Measurements from ENCODE around the gene UNC79.
"Not testable (repeated sequence)": the region's sequence is repeated elsewhere in the genome, so short reads cannot be mapped to it uniquely, and the experiment has no call there.

UNC79 gene

DNA sequence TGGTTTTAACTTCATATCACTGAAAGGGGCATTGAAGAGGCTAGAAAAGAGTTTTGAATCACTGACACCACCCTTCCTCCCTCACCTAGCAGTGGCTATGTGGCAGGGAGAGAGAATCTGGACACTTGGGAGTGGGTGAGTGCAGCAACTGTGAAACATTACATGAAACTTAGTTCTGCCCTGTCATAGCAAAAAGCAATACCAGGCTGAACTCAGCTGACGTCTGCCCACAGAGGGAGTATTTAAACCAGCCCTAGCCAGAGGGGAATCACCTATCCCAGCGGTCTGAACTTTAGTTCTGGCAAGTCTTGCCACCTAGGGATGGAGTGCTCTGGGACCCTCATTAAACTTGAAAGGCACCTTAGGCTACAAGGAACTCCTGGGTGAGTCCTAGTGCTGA, 20.7 kb upstream of the UNC79 start:
- Histone ChIP-seq H3K4me1 (ENCODE audit: low read length) (no peaks in the 10 kb centered on the region), H2AFZ (ENCODE audit: low read length) (no peak overlapping the region), H4K20me1 (ENCODE audit: insufficient read depth, low read length) (no peaks in the 10 kb centered on the region), H3K36me3 (replicated peaks; ENCODE audit: insufficient read depth, low read length) (no peaks in the 10 kb centered on the region), H3K27ac (ENCODE audit: low read length) (peak overlapping the region; percentile 16; the same call in 1 of the 2 replicates), H3F3A (ENCODE audit: insufficient read depth, low read length) (no peaks in the 10 kb centered on the region), H3K4me2 (ENCODE audit: low read depth, low read length) (no peak overlapping the region), H3K79me2 (ENCODE audit: low read length) (no peaks in the 10 kb centered on the region), H3K9me3 (replicated peaks; ENCODE audit: insufficient read depth, low read length) (no peaks in the 10 kb centered on the region), H3K9ac (ENCODE audit: low read length) (no peak overlapping the region), H3K9me2 (replicated peaks; ENCODE audit: insufficient read depth, low read length) (no peaks in the 10 kb centered on the region), H3K27me3 (replicated peaks; ENCODE audit: insufficient read depth, low read length) (no peaks in the 10 kb centered on the region), H3K4me3 (ENCODE audit: low read length) (no peak overlapping the region)
- TF ChIP-seq EZH2phosphoT487 (IDR thresholded peaks at IDR 0.05; ENCODE audit: low read length) (no peak), CTCF (IDR thresholded peaks at IDR 0.05; ENCODE audit: low read length) (no peak), EZH2 (optimal IDR thresholded peaks at IDR 0.05; ENCODE audit: low read depth, low read length) (no peak)
- DNase-seq: no peak

- H3K4me1 ChIP-seq (ENCODE audit: low read length): no peaks in the 10 kb centered on the region
- no peaks in the 10 kb centered on the region for H3K36me3 ChIP-seq (replicated peaks; ENCODE audit: insufficient read depth, low read length)
- no peaks in the 10 kb centered on the region for H3K79me2 ChIP-seq (ENCODE audit: low read length)
- H3K4me2 ChIP-seq (ENCODE audit: low read depth, low read length): no peak overlapping the region
- peak overlapping the region; percentile 16; the same call in 1 of the 2 replicates for H3K27ac ChIP-seq (ENCODE audit: low read length)
- no peaks in the 10 kb centered on the region for H3F3A ChIP-seq (ENCODE audit: insufficient read depth, low read length)
- H3K27me3 ChIP-seq (replicated peaks; ENCODE audit: insufficient read depth, low read length): no peaks in the 10 kb centered on the region
- H4K20me1 ChIP-seq (ENCODE audit: insufficient read depth, low read length): no peaks in the 10 kb centered on the region
- TF ChIP-seq EZH2 (optimal IDR thresholded peaks at IDR 0.05; ENCODE audit: low read depth, low read length): no peak
- TF ChIP-seq EZH2phosphoT487 (IDR thresholded peaks at IDR 0.05; ENCODE audit: low read length): no peak
- no peak for TF ChIP-seq CTCF (IDR thresholded peaks at IDR 0.05; ENCODE audit: low read length)
- no peaks in the 10 kb centered on the region for H3K9me2 ChIP-seq (replicated peaks; ENCODE audit: insufficient read depth, low read length)
- H3K4me3 ChIP-seq (ENCODE audit: low read length): no peak overlapping the region
- DNase-seq: no peak
- H3K9ac ChIP-seq (ENCODE audit: low read length): no peak overlapping the region
- H3K9me3 ChIP-seq (replicated peaks; ENCODE audit: insufficient read depth, low read length): no peaks in the 10 kb centered on the region
- no peak overlapping the region for H2AFZ ChIP-seq (ENCODE audit: low read length)
These were observed 19.8 kb upstream of the UNC79 start for GRCh38 chr14:93410893-93411292.

DNA sequence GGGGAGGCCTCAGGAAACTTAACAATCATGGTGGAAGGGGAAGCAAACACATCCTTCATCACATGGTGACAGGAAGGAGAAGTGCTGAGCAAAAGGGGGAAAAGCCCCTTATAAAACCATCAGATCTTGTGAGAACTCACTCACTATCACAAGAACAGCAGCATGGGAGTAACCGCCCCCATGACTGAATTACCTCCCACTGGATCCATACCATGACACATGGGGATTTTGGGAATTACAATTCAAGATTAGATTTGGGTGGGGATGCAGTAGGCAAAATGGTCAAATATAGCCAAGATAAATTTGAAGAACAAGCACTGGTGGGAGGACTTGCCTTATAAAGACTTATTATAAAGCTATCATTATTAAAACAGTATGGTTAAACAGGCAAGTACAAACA, 5.6 kb upstream of the UNC79 start:
- H3K4me3 ChIP-seq (ENCODE audit: low read length); H3K79me2 ChIP-seq (ENCODE audit: low read length); H3K27me3 ChIP-seq (replicated peaks; ENCODE audit: insufficient read depth, low read length); H4K20me1 ChIP-seq (ENCODE audit: insufficient read depth, low read length); H3K9ac ChIP-seq (ENCODE audit: low read length); H3K36me3 ChIP-seq (replicated peaks; ENCODE audit: insufficient read depth, low read length); H3K9me3 ChIP-seq (replicated peaks; ENCODE audit: insufficient read depth, low read length); H2AFZ ChIP-seq (ENCODE audit: low read length); H3K27ac ChIP-seq (ENCODE audit: low read length); H3K4me2 ChIP-seq (ENCODE audit: low read depth, low read length); DNase-seq; H3K9me2 ChIP-seq (replicated peaks; ENCODE audit: insufficient read depth, low read length); H3F3A ChIP-seq (ENCODE audit: insufficient read depth, low read length); H3K4me1 ChIP-seq (ENCODE audit: low read length): not testable (repeated sequence)

GRCh38 chr14:93426750-93427149, 4.0 kb upstream of the UNC79 start:
- Histone ChIP-seq H3K36me3 (replicated peaks; ENCODE audit: insufficient read depth, low read length) (no peaks in the 10 kb centered on the region), H3K4me3 (ENCODE audit: low read length) (no peak overlapping the region), H3K9ac (ENCODE audit: low read length) (no peak overlapping the region), H3K27me3 (replicated peaks; ENCODE audit: insufficient read depth, low read length) (no peaks in the 10 kb centered on the region), H3K9me2 (replicated peaks; ENCODE audit: insufficient read depth, low read length) (no peaks in the 10 kb centered on the region), H3K9me3 (replicated peaks; ENCODE audit: insufficient read depth, low read length) (no peaks in the 10 kb centered on the region), H3F3A (ENCODE audit: insufficient read depth, low read length) (no peaks in the 10 kb centered on the region), H2AFZ (ENCODE audit: low read length) (no peak overlapping the region), H3K27ac (ENCODE audit: low read length) (no peak overlapping the region), H3K4me2 (ENCODE audit: low read depth, low read length) (no peak overlapping the region), H3K79me2 (ENCODE audit: low read length) (no peaks in the 10 kb centered on the region), H4K20me1 (ENCODE audit: insufficient read depth, low read length) (no peaks in the 10 kb centered on the region), H3K4me1 (ENCODE audit: low read length) (no peaks in the 10 kb centered on the region)
- TF ChIP-seq EZH2 (optimal IDR thresholded peaks at IDR 0.05; ENCODE audit: low read depth, low read length): no peak
- no peak for TF ChIP-seq EZH2phosphoT487 (IDR thresholded peaks at IDR 0.05; ENCODE audit: low read length)
- TF ChIP-seq CTCF (IDR thresholded peaks at IDR 0.05; ENCODE audit: low read length): no peak
- no peak for DNase-seq
